SJSA1 (cell line): ENCODE results near the gene TBATA. TPM values are rescaled to one million over a fixed set of nuclear protein-coding genes. Genes with fewer than 3 reads are reported as not detected.

Experiments
- DNase-seq, 2 experiments: peaks; one replicate each; pipeline ENCODE4 v3.0.0-alpha.2; 2015 to 2020; ENCODE audit warnings: low spot score in 2 of 2, low read depth in 1 of 2
- H3K27ac ChIP-seq: fragments of 250-450 bp; sonication (Bioruptor Pico); 2 replicates; pipeline ENCODE4 v1.5.1; 2020; ENCODE audit warnings: mild to moderate bottlenecking, moderate library complexity
- H3K27me3 ChIP-seq: fragments of 250-450 bp; sonication (Bioruptor Pico); replicated peaks from 2 replicates; pipeline ENCODE4 v1.5.1; 2020; ENCODE audit warnings: mild to moderate bottlenecking, moderate library complexity
- H3K36me3 ChIP-seq: fragments of 250-450 bp; sonication (Bioruptor Pico); 2 replicates; pipeline ENCODE4 v1.5.1; 2020; ENCODE audit warnings: mild to moderate bottlenecking
- H3K4me1 ChIP-seq: fragments of 250-450 bp; sonication (Bioruptor Pico); replicated peaks from 2 replicates; pipeline ENCODE4 v1.6.1; 2021; ENCODE audit warnings: mild to moderate bottlenecking
- H3K4me3 ChIP-seq: fragments of 250-450 bp; sonication (Bioruptor Pico); 2 replicates; pipeline ENCODE4 v1.5.1; 2020; ENCODE audit warnings: mild to moderate bottlenecking
- H3K9me3 ChIP-seq: fragments of 250-450 bp; sonication (Bioruptor Pico); replicated peaks from 2 replicates; pipeline ENCODE4 v1.5.1; 2020; ENCODE audit warnings: mild to moderate bottlenecking
- total RNA-seq: library from RNA; depleted of rRNA; stranded (reverse); fragments of >200 nt; shearing (Covaris generic); gene quantifications from 2 replicates; pipeline ENCODE4 v1.2.3, GENCODE V29; 2014; rRNA removed

The TBATA gene
- total RNA-seq, 1 experiment from 2014 or later: not detected

GRCh38 chr10:70729763-70730357 is 55.3 kb downstream of the TBATA start:
- H3K27ac ChIP-seq: no peak overlapping the region
- H3K4me3 ChIP-seq: no peak overlapping the region
- H3K36me3 ChIP-seq: no peaks in the 10 kb centered on the region
- H3K27me3 ChIP-seq: no peaks in the 10 kb centered on the region
- H3K4me1 ChIP-seq: no peaks in the 10 kb centered on the region
- no peak for DNase-seq
- H3K9me3 ChIP-seq: no peaks in the 10 kb centered on the region

- DNase-seq: no peak
- Histone ChIP-seq H3K27ac (no peak overlapping the region), H3K4me3 (no peak overlapping the region), H3K4me1 (no peaks in the 10 kb centered on the region), H3K9me3 (no peaks in the 10 kb centered on the region), H3K27me3 (no peaks in the 10 kb centered on the region), H3K36me3 (no peaks in the 10 kb centered on the region)
Observed at GRCh38 chr10:70728328-70728727, 56.8 kb downstream of the TBATA start.

- Histone ChIP-seq H3K27me3 (no peaks in the 10 kb centered on the region), H3K4me3 (no peak overlapping the region), H3K9me3 (no peaks in the 10 kb centered on the region), H3K36me3 (no peaks in the 10 kb centered on the region), H3K4me1 (no peaks in the 10 kb centered on the region), H3K27ac (no peak overlapping the region)
- no peak for DNase-seq
Observed at GRCh38 chr10:70726909-70727495, 58.2 kb downstream of the TBATA start.

GRCh38 chr10:70723771-70724170 is 61.4 kb downstream of the TBATA start:
- no peaks in the 10 kb centered on the region for H3K4me1 ChIP-seq
- no peak overlapping the region for H3K27ac ChIP-seq
- H3K9me3 ChIP-seq: no peaks in the 10 kb centered on the region
- H3K4me3 ChIP-seq: no peak overlapping the region
- DNase-seq: no peak
- no peaks in the 10 kb centered on the region for H3K27me3 ChIP-seq
- H3K36me3 ChIP-seq: no peaks in the 10 kb centered on the region

- H3K27ac ChIP-seq: no peak overlapping the region
- no peak overlapping the region for H3K4me3 ChIP-seq
- H3K4me1 ChIP-seq: no peaks in the 10 kb centered on the region
- no peaks in the 10 kb centered on the region for H3K9me3 ChIP-seq
- H3K36me3 ChIP-seq: no peaks in the 10 kb centered on the region
- no peaks in the 10 kb centered on the region for H3K27me3 ChIP-seq
- DNase-seq: peak in 1 of 2 experiments; percentile 9
Observed at GRCh38 chr10:70722820-70723424, 62.3 kb downstream of the TBATA start.

Other genes with a start within 250 kb of the TBATA start
- gene PRF1, start 182.6 kb downstream of the TBATA start, total RNA-seq: not detected in 2 replicates
- 0.66 and 1.2 TPM in 2 replicates for gene ADAMTS14, start 112.9 kb downstream of the TBATA start, total RNA-seq
- gene SGPL1, start 30.6 kb upstream of the TBATA start, total RNA-seq: 58.3 and 77.2 TPM in 2 replicates
- 13.5 and 32.8 TPM in 2 replicates for gene PCBD1, start 103.2 kb upstream of the TBATA start, total RNA-seq